ENCODE measurements around the gene PTPRCAP. TPM values are rescaled to one million over a fixed set of nuclear protein-coding genes. Genes with fewer than 3 reads are reported as not detected.

Gene PTPRCAP
- total and polyA plus RNA-seq, 2 experiments from 2014 or later, result 0.43 TPM; not detected in 1

GRCh38 chr11:67472882-67473281 is 35.4 kb upstream of the PTPRCAP start:
- TF ChIP-seq EZH2 (IDR thresholded peaks at IDR 0.05; ENCODE audit: insufficient read depth, poor library complexity, severe bottlenecking) (no peak), EZH2phosphoT487 (IDR thresholded peaks at IDR 0.05; ENCODE audit: insufficient read depth, low read depth) (no peak)
- WGBS, 2 experiments (ENCODE audit: low coverage in 1 of 2, low lambda C conversion rate in 2 of 2, missing lambda C conversion rate in 2 of 2), result 65 to 77% methylated on average over 7 of the region's 7 CpGs
- Histone ChIP-seq H3K36me3 (ENCODE audit: low read depth) (no peaks in the 10 kb centered on the region), H3K4me3 (no peak overlapping the region), H3K27ac (no peak overlapping the region), H3K79me2 (ENCODE audit: insufficient read depth) (peaks cover 8% of the 10 kb centered on the region; the same call in 1 of the 2 replicates), H3K4me1 (ENCODE audit: insufficient read depth) (peaks cover 4% of the 10 kb centered on the region; the same call in 1 of the 2 replicates), H4K20me1 (ENCODE audit: insufficient read depth) (no peaks in the 10 kb centered on the region), H2AFZ (no peak overlapping the region), H3K9ac (no peak overlapping the region), H3K27me3 (replicated peaks; ENCODE audit: insufficient read depth) (no peaks in the 10 kb centered on the region), H3F3A (ENCODE audit: insufficient read depth) (no peaks in the 10 kb centered on the region), H3K9me3 (ENCODE audit: low read depth) (no peaks in the 10 kb centered on the region), H3K9me2 (ENCODE audit: insufficient read depth) (no peaks in the 10 kb centered on the region), H3K4me2 (ENCODE audit: unreplicated experiment) (no peak overlapping the region)
- no peak for DNase-seq
- in situ Hi-C loops (cut with MboI), result no loop called here

GRCh38 chr11:67470337-67471002 is 33.0 kb upstream of the PTPRCAP start:
- DNase-seq, result no peak

GRCh38 chr11:67469508-67469811 is 32.0 kb upstream of the PTPRCAP start:
- WGBS, 2 experiments (ENCODE audit: low coverage in 1 of 2, low lambda C conversion rate in 2 of 2, missing lambda C conversion rate in 2 of 2), result 8 to 9% methylated on average over 9 of the region's 9 CpGs
- H4K20me1 ChIP-seq (ENCODE audit: insufficient read depth), result no peaks in the 10 kb centered on the region
- no peak for TF ChIP-seq EZH2 (IDR thresholded peaks at IDR 0.05; ENCODE audit: insufficient read depth, poor library complexity, severe bottlenecking)
- peak overlapping the region; percentile 86 for H3K4me2 ChIP-seq (ENCODE audit: unreplicated experiment)
- H3F3A ChIP-seq (ENCODE audit: insufficient read depth), result no peaks in the 10 kb centered on the region
- in situ Hi-C loops (cut with MboI), result no loop called here
- DNase-seq, result no peak
- H3K36me3 ChIP-seq (ENCODE audit: low read depth), result no peaks in the 10 kb centered on the region
- peak overlapping the region; percentile 95 for H2AFZ ChIP-seq
- H3K9me2 ChIP-seq (ENCODE audit: insufficient read depth), result no peaks in the 10 kb centered on the region
- H3K79me2 ChIP-seq (ENCODE audit: insufficient read depth), result peaks cover 23% of the 10 kb centered on the region; the same call in 1 of the 2 replicates
- no peaks in the 10 kb centered on the region for H3K9me3 ChIP-seq (ENCODE audit: low read depth)
- H3K4me1 ChIP-seq (ENCODE audit: insufficient read depth), result peaks cover 4% of the 10 kb centered on the region; the same call in 1 of the 2 replicates
- H3K27ac ChIP-seq, result peak overlapping the region; percentile 56
- peak overlapping the region; percentile 89 for H3K4me3 ChIP-seq
- H3K27me3 ChIP-seq (replicated peaks; ENCODE audit: insufficient read depth), result no peaks in the 10 kb centered on the region
- peak overlapping the region; percentile 94 for H3K9ac ChIP-seq

More at GRCh38 chr11:67470337-67471002, 33.0 kb upstream of the PTPRCAP start:
- Histone ChIP-seq H2AFZ (no peak overlapping the region), H3K36me3 (ENCODE audit: low read depth) (no peaks in the 10 kb centered on the region), H3K79me2 (ENCODE audit: insufficient read depth) (peaks cover 23% of the 10 kb centered on the region; the same call in 1 of the 2 replicates), H3K9ac (no peak overlapping the region), H3K9me3 (ENCODE audit: low read depth) (no peaks in the 10 kb centered on the region), H3F3A (ENCODE audit: insufficient read depth) (no peaks in the 10 kb centered on the region), H3K9me2 (ENCODE audit: insufficient read depth) (no peaks in the 10 kb centered on the region), H3K4me3 (no peak overlapping the region), H3K27ac (no peak overlapping the region), H4K20me1 (ENCODE audit: insufficient read depth) (no peaks in the 10 kb centered on the region), H3K27me3 (replicated peaks; ENCODE audit: insufficient read depth) (no peaks in the 10 kb centered on the region), H3K4me2 (ENCODE audit: unreplicated experiment) (no peak overlapping the region), H3K4me1 (ENCODE audit: insufficient read depth) (peaks cover 4% of the 10 kb centered on the region; the same call in 1 of the 2 replicates)
- TF ChIP-seq EZH2 (IDR thresholded peaks at IDR 0.05; ENCODE audit: insufficient read depth, poor library complexity, severe bottlenecking) (no peak), EZH2phosphoT487 (IDR thresholded peaks at IDR 0.05; ENCODE audit: insufficient read depth, low read depth) (no peak)
- WGBS, 2 experiments (ENCODE audit: low coverage in 1 of 2, low lambda C conversion rate in 2 of 2, missing lambda C conversion rate in 2 of 2), result 75 to 82% methylated on average over 8 of the region's 8 CpGs
- in situ Hi-C loops (cut with MboI), result no loop called here

GRCh38 chr11:67468759-67469507 is 31.5 kb upstream of the PTPRCAP start, which contains the start of gene TMEM134:
Gene TMEM134, minus strand, starts transcription at chr11:67469251. Its CDS starts 59 bp downstream, at chr11:67469192.
- Histone ChIP-seq H3F3A (ENCODE audit: insufficient read depth) (no peaks in the 10 kb centered on the region), H3K9me2 (ENCODE audit: insufficient read depth) (no peaks in the 10 kb centered on the region), H3K4me2 (ENCODE audit: unreplicated experiment) (peak within 1 kb of the TSS; percentile 86), H2AFZ (peak within 1 kb of the TSS; percentile 95), H3K27me3 (replicated peaks; ENCODE audit: insufficient read depth) (no peaks in the 10 kb centered on the region), H3K27ac (peak within 1 kb of the TSS; percentile 81), H3K4me3 (peak within 1 kb of the TSS; percentile 89), H3K9ac (peak within 1 kb of the TSS; percentile 94), H3K36me3 (ENCODE audit: low read depth) (no peaks in the 10 kb centered on the region), H3K4me1 (ENCODE audit: insufficient read depth) (peaks cover 4% of the 10 kb centered on the region; the same call in 1 of the 2 replicates), H4K20me1 (ENCODE audit: insufficient read depth) (no peaks in the 10 kb centered on the region), H3K9me3 (ENCODE audit: low read depth) (no peaks in the 10 kb centered on the region), H3K79me2 (ENCODE audit: insufficient read depth) (peaks cover 23% of the 10 kb centered on the region; the same call in 1 of the 2 replicates)
- in situ Hi-C loops (cut with MboI), result no loop called here
- TF ChIP-seq EZH2phosphoT487 (IDR thresholded peaks at IDR 0.05; ENCODE audit: insufficient read depth, low read depth) (no peak), EZH2 (IDR thresholded peaks at IDR 0.05; ENCODE audit: insufficient read depth, poor library complexity, severe bottlenecking) (no peak)
- DNase-seq, result peak; percentile 97
- 0 to 3% methylated on average over 6 to 49 of the region's 76 CpGs for WGBS, 2 experiments (ENCODE audit: low coverage in 1 of 2, low lambda C conversion rate in 2 of 2, missing lambda C conversion rate in 2 of 2)

Measured in GM23248 (cell line).